Upper lobe of left lung (tissue), 4 donors: ENCODE measurements around the gene FBXO28.

ENCODE experiments used
- EP300 ChIP-seq, 4 donors: sonication (generic); formaldehyde crosslinking; IDR thresholded peaks; one replicate each; pipeline ENCODE4 v1.5.1; 2017; ENCODE audit warnings: antibody characterized with exemption in 4 of 4, control low read depth in 2 of 4
- POLR2AphosphoS5 ChIP-seq, 2 donors: sonication (generic); formaldehyde crosslinking; IDR thresholded peaks; one replicate each; pipeline ENCODE4 v1.5.1; 2017; ENCODE audit warnings: antibody characterized with exemption in 2 of 2
- TF ChIP-seq, protein P1 (sequence below), 6 experiments: fragments of 450-650 bp in 4 of 6; fragments of 200-600 bp in 2 of 6; sonication (generic) in 2 of 6; IDR thresholded peaks; one replicate each; pipeline ENCODE4 v1.5.1; 2016 to 2019; ENCODE audit warnings: antibody characterized with exemption in 6 of 6

DNA sequence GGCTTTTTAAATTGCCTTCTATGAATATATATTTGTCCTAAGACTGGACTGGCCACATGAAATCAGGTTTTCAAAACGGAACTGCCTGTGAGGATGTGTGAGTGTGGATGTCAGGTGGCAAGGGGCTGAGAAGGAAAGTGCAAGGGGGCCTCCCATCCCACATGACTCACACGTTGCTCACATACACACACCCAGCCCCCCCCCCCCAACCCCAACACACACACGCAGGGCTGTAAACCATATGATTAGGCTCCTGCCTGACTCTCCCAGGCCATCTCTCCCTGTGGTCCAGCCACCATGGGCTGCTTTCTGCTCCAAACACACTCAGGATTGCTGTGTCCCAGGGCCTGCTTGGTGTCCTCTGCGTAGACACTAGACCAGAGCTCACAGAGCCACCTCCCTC, 91.5 kb downstream of the FBXO28 start:
- TF ChIP-seq, protein P1, sequence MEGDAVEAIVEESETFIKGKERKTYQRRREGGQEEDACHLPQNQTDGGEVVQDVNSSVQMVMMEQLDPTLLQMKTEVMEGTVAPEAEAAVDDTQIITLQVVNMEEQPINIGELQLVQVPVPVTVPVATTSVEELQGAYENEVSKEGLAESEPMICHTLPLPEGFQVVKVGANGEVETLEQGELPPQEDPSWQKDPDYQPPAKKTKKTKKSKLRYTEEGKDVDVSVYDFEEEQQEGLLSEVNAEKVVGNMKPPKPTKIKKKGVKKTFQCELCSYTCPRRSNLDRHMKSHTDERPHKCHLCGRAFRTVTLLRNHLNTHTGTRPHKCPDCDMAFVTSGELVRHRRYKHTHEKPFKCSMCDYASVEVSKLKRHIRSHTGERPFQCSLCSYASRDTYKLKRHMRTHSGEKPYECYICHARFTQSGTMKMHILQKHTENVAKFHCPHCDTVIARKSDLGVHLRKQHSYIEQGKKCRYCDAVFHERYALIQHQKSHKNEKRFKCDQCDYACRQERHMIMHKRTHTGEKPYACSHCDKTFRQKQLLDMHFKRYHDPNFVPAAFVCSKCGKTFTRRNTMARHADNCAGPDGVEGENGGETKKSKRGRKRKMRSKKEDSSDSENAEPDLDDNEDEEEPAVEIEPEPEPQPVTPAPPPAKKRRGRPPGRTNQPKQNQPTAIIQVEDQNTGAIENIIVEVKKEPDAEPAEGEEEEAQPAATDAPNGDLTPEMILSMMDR (IDR thresholded peaks at IDR 0.05) = no peak
- TF ChIP-seq POLR2AphosphoS5 (IDR thresholded peaks at IDR 0.05) (no peak), EP300 (IDR thresholded peaks at IDR 0.05) (no peak)
